IMR-90 (cell line): ENCODE results near the gene TBC1D4. TPM values are rescaled to one million over a fixed set of nuclear protein-coding genes. Genes with fewer than 3 reads are reported as not detected.

Experiments
- ATAC-seq: fragments of 200-7000 bp; cut with Tn5 transposase; 2 replicates; pipeline ENCODE4 v1.9.1; 2020; ENCODE audit warnings: low read depth, mild to moderate bottlenecking, moderate library complexity
- BruUV-seq: library from RNA; stranded (reverse); fragments of 400-500 nt; replicated peaks from 2 replicates; lab custom pipeline; 2021; lab: Mats Ljungman, UMichigan
- CTCF ChIA-PET: fragments of 300-600 bp; formaldehyde crosslinking; extraction: SDS; loops from one replicate; lab custom pipeline; 2021; ENCODE audit warnings: antibody characterized with exemption; lab: Yijun Ruan, JAX
- POLR2A ChIA-PET: fragments of 300-600 bp; sonication (Branson Sonifier 250); formaldehyde crosslinking; loops from one replicate; lab custom pipeline; 2022; ENCODE audit warnings: antibody characterized with exemption; ENCODE audit not compliant: unreplicated experiment; lab: Charles Lee
- DNase-seq: peaks from one replicate; pipeline ENCODE4 v3.0.0; 2013
- H2AFZ ChIP-seq: replicated peaks from 2 replicates; pipeline ENCODE3; 2013; ENCODE audit warnings: low read length, mild to moderate bottlenecking; ENCODE audit not compliant: poor library complexity
- H2AK5ac ChIP-seq: 2 replicates; pipeline ENCODE4 v1.6.1; 2013; ENCODE audit warnings: low read depth, low read length, inconsistent platforms
- H2AK9ac ChIP-seq: replicated peaks from 2 replicates; pipeline ENCODE3; 2013; ENCODE audit warnings: mild to moderate bottlenecking, low read depth, low read length, moderate library complexity; ENCODE audit not compliant: poor library complexity
- H2BK120ac ChIP-seq: 2 replicates; pipeline ENCODE4 v1.6.1; 2013; ENCODE audit warnings: low read depth, low read length, inconsistent platforms
- H2BK15ac ChIP-seq: 3 replicates; pipeline ENCODE4 v1.6.1; 2013; ENCODE audit warnings: low read depth, low read length, inconsistent platforms
- H2BK20ac ChIP-seq: 2 replicates; pipeline ENCODE4 v1.6.1; 2013; ENCODE audit warnings: low read depth, mild to moderate bottlenecking, inconsistent platforms, low read length, moderate library complexity
- H2BK5ac ChIP-seq: 2 replicates; pipeline ENCODE4 v1.6.1; 2013; ENCODE audit warnings: mild to moderate bottlenecking, low read depth, low read length, inconsistent platforms; ENCODE audit not compliant: poor library complexity, severe bottlenecking
- H3K14ac ChIP-seq: replicated peaks from 2 replicates; pipeline ENCODE4 v1.6.1; 2013; ENCODE audit warnings: low read depth, low read length, inconsistent platforms
- H3K18ac ChIP-seq: 2 replicates; pipeline ENCODE4 v1.6.1; 2013; ENCODE audit warnings: low read depth, low read length, control low read depth
- H3K23ac ChIP-seq: 2 replicates; pipeline ENCODE4 v1.6.1; 2013; ENCODE audit warnings: low read depth, low read length, inconsistent platforms
- H3K27ac ChIP-seq: 2 replicates; pipeline ENCODE4 v1.5.1; 2013; ENCODE audit warnings: mild to moderate bottlenecking, control low read depth, low read length; ENCODE audit not compliant: insufficient read depth
- H3K27me3 ChIP-seq: 2 replicates; pipeline ENCODE4 v1.6.1; 2013; ENCODE audit warnings: low read length; ENCODE audit not compliant: control insufficient read depth, insufficient read depth
- H3K36me3 ChIP-seq: 2 replicates; pipeline ENCODE4 v1.6.1; 2013; ENCODE audit warnings: low read length, mixed read lengths; ENCODE audit not compliant: control insufficient read depth, insufficient read depth
- H3K4ac ChIP-seq: 2 replicates; pipeline ENCODE4 v1.6.1; 2013; ENCODE audit warnings: low read depth, low read length, inconsistent platforms
- H3K4me1 ChIP-seq: 2 replicates; pipeline ENCODE4 v1.6.1; 2013; ENCODE audit warnings: low read length, mixed read lengths; ENCODE audit not compliant: control insufficient read depth, insufficient read depth
- H3K4me2 ChIP-seq: 2 replicates; pipeline ENCODE4 v1.6.1; 2013; ENCODE audit warnings: low read depth, mild to moderate bottlenecking, control low read depth, low read length, moderate library complexity
- H3K4me3 ChIP-seq: 2 replicates; pipeline ENCODE4 v1.5.1; 2013; ENCODE audit warnings: low read depth, mild to moderate bottlenecking, control low read depth, low read length, moderate library complexity; ENCODE audit not compliant: insufficient read depth
- H3K56ac ChIP-seq: 2 replicates; pipeline ENCODE4 v1.6.1; 2013; ENCODE audit warnings: low read length, inconsistent platforms; ENCODE audit not compliant: insufficient read depth; ENCODE audit errors: extremely low read depth
- H3K79me1 ChIP-seq, 2 experiments: 2 replicates each; pipeline ENCODE4 v1.6.1; 2013; ENCODE audit warnings: low read length in 2 of 2, inconsistent platforms in 1 of 2, low read depth in 1 of 2
- H3K9ac ChIP-seq: 2 replicates; pipeline ENCODE4 v1.6.1; 2013; ENCODE audit warnings: low read depth, low read length, control low read depth
- H3K9me1 ChIP-seq: 2 replicates; pipeline ENCODE4 v1.6.1; 2013; ENCODE audit warnings: low read length, inconsistent platforms; ENCODE audit not compliant: insufficient read depth
- H3K9me3 ChIP-seq: 2 replicates; pipeline ENCODE4 v1.6.1; 2013; ENCODE audit warnings: low read length; ENCODE audit not compliant: control insufficient read depth, insufficient read depth
- H4K20me1 ChIP-seq: 2 replicates; pipeline ENCODE4 v1.6.1; 2013; ENCODE audit warnings: low read length, inconsistent platforms; ENCODE audit not compliant: insufficient read depth
- H4K5ac ChIP-seq: 2 replicates; pipeline ENCODE4 v1.6.1; 2013; ENCODE audit warnings: mild to moderate bottlenecking, low read depth, low read length, control low read depth
- H4K8ac ChIP-seq, 2 experiments: 2 replicates each; pipeline ENCODE4 v1.6.1; 2013; ENCODE audit warnings: low read depth in 2 of 2, low read length in 2 of 2, control low read depth in 1 of 2, inconsistent platforms in 1 of 2
- H4K91ac ChIP-seq: 2 replicates; pipeline ENCODE4 v1.6.1; 2013; ENCODE audit warnings: low read depth, low read length, inconsistent platforms; ENCODE audit not compliant: insufficient read depth
- BHLHE40 ChIP-seq: fragments of 150-350 bp; IDR thresholded peaks from 2 replicates; pipeline ENCODE4 v1.6.1; 2016; ENCODE audit warnings: mild to moderate bottlenecking, low read depth, low read length
- MAFK ChIP-seq: IDR thresholded peaks from 2 replicates; pipeline ENCODE4 v1.6.1; 2012; ENCODE audit warnings: low read depth, low read length, improper control_type of control experiment
- WGBS, 2 experiments: methylation state at CpG; one replicate each; pipeline versions ENCODE4 v1.1.5 to v1.1.7; 2013; ENCODE audit warnings: missing lambda C conversion rate in 2 of 2; ENCODE audit not compliant: insufficient read length in 1 of 2; ENCODE audit errors: extremely low coverage in 2 of 2; 5-methylcytosine and 5-hydroxymethylcytosine counted together
- dilution Hi-C: fragments of 300-500 bp; cut with HindIII; formaldehyde crosslinking; loops from one replicate; pipeline ENCODE4 v1.14.3; 2018; ENCODE audit warnings: low sequenced_read_pairs; ENCODE audit not compliant: unreplicated experiment
- in situ Hi-C: fragments of 300-500 bp; cut with MboI; formaldehyde crosslinking; loops from 3 replicates; pipeline ENCODE4 v1.14.3; 2019; ENCODE audit warnings: low sequenced_read_pairs, inconsistent platforms, mixed read lengths
- intact Hi-C: fragments of 100-400 bp; cut with micrococcal nuclease; formaldehyde crosslinking; loops from 2 replicates; pipeline ENCODE4 v1.10.0; 2022
- polyA plus RNA-seq, 3 experiments: library from polyadenylated mRNA; depleted of rRNA; stranded (reverse); fragments of >200 nt; gene quantifications; 2 replicates each; pipeline ENCODE4 v1.2.3, GENCODE V29; 2012; ENCODE audit warnings: low replicate concordance in 1 of 3
- total RNA-seq: library from RNA; depleted of rRNA; stranded (reverse); fragments of >200 nt; gene quantifications from 2 replicates; pipeline ENCODE4 v1.2.3, GENCODE V29; 2012

The TBC1D4 gene
- total and polyA plus RNA-seq, 2 of the 4 experiments (the other 2 are of a cell fraction), result 7.5 to 22.8 TPM

DNA sequence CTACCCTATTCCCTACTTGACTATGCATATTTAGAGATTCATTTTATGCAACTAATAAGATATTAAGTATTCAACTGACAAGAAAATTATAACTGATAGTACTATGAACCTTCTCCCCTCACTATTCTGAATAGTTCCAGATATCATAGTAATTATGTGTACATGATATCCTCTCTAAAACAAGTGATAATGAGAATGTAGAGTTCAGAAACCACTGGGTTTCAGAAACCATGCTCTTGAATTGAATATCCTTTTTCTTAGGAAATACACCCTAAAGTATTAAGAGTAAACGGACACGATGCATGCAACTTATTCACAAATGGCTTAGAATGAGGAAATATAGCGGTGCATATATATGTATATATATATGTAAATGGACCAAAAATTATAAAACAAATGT is 160.9 kb downstream of the TBC1D4 start:
- H2AFZ ChIP-seq, result no peak overlapping the region
- ATAC-seq (no peak), DNase-seq (no peak)
- no peak overlapping the region for H3K4me3 ChIP-seq
- in situ Hi-C loops (no loop called here), intact Hi-C loops (no loop called here), dilution Hi-C loops (no loop called here)
- no peak overlapping the region for H2AK9ac ChIP-seq
- no peak overlapping the region for H3K18ac ChIP-seq
- peaks cover 0 to 2% of the 10 kb centered on the region in 2 experiments; a peak in 1 of 4 replicates for H3K79me1 ChIP-seq
- H3K9me3 ChIP-seq, result no peaks in the 10 kb centered on the region
- no peak overlapping the region for H3K27ac ChIP-seq
- H2BK120ac ChIP-seq, result no peak overlapping the region
- H3K4me1 ChIP-seq, result peaks cover 5% of the 10 kb centered on the region
- no peak overlapping the region for H3K9ac ChIP-seq
- H3K4ac ChIP-seq, result no peak overlapping the region
- TF ChIP-seq BHLHE40, result no peak
- no peak for TF ChIP-seq MAFK
- no peak overlapping the region for H4K8ac ChIP-seq
- H4K5ac ChIP-seq, result no peak overlapping the region
- H2AK5ac ChIP-seq, result no peak overlapping the region
- H3K23ac ChIP-seq, result no peak overlapping the region
- H2BK15ac ChIP-seq, result no peak overlapping the region
- no peaks in the 10 kb centered on the region for H4K20me1 ChIP-seq
- ChIA-PET CTCF (no interaction called here), POLR2A (no interaction called here)
- H3K56ac ChIP-seq, result no peak overlapping the region
- H2BK5ac ChIP-seq, result no peak overlapping the region
- no peaks in the 10 kb centered on the region for H3K36me3 ChIP-seq
- H3K4me2 ChIP-seq, result no peak overlapping the region
- H2BK20ac ChIP-seq, result no peak overlapping the region
- peaks cover 5% of the 10 kb centered on the region for H3K9me1 ChIP-seq
- no peaks in the 10 kb centered on the region for H3K27me3 ChIP-seq
- WGBS, 2 experiments, result no CpG with 5 or more reads among the region's 3 CpGs
- BruUV-seq, result no TSS peak
- H4K91ac ChIP-seq, result no peak overlapping the region
- no peak overlapping the region for H3K14ac ChIP-seq
